ENCODE results near the gene CHRNA7. TPM values are rescaled to one million over a fixed set of nuclear protein-coding genes. Genes with fewer than 3 reads are reported as not detected.

The CHRNA7 gene
- total RNA-seq, 4 donors from 2014 or later = 0.20 to 10.2 (median 4.2) TPM

DNA sequence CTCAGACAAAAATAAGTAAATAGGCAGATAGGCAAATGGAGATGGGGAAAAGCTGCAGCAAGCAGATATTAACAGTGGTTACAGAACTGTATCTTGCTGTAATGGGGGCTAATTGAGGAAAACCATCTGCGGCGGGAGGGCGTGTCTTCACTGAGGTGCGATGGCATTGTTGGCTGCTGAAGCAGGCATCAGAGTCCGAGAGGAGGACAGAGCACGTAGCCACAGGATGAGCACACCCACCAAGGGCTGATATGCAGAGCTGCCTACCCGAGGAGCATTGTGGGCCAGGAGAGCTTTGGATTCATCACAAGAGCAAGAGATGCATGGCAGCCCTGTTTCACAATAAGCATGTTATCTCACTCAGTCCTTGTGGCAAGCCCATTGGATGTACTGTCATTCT, 30.4 kb downstream of the CHRNA7 start:
- no peaks in the 10 kb centered on the region for H3K27me3 ChIP-seq
- in situ Hi-C loops (cut with MboI; ENCODE audit: low pct_ligation_motif_present in 1 of 4, low pct_unique_long_range_greater_than_20kb in 1 of 4, low sequenced_read_pairs in 3 of 4) = no loop called here
- H3K27ac ChIP-seq = no peak overlapping the region
- H3K9me3 ChIP-seq = no peaks in the 10 kb centered on the region
- no peaks in the 10 kb centered on the region for H3K4me1 ChIP-seq
- TF ChIP-seq, protein P1, sequence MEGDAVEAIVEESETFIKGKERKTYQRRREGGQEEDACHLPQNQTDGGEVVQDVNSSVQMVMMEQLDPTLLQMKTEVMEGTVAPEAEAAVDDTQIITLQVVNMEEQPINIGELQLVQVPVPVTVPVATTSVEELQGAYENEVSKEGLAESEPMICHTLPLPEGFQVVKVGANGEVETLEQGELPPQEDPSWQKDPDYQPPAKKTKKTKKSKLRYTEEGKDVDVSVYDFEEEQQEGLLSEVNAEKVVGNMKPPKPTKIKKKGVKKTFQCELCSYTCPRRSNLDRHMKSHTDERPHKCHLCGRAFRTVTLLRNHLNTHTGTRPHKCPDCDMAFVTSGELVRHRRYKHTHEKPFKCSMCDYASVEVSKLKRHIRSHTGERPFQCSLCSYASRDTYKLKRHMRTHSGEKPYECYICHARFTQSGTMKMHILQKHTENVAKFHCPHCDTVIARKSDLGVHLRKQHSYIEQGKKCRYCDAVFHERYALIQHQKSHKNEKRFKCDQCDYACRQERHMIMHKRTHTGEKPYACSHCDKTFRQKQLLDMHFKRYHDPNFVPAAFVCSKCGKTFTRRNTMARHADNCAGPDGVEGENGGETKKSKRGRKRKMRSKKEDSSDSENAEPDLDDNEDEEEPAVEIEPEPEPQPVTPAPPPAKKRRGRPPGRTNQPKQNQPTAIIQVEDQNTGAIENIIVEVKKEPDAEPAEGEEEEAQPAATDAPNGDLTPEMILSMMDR (IDR thresholded peaks at IDR 0.05) = no peak
- no peak for TF ChIP-seq EP300 (IDR thresholded peaks at IDR 0.05; ENCODE audit: low read depth)
- no peak for TF ChIP-seq POLR2AphosphoS5 (IDR thresholded peaks at IDR 0.05)
- no peak for TF ChIP-seq POLR2A (IDR thresholded peaks at IDR 0.05)
- WGBS, 2 donors (ENCODE audit: low coverage in 1 of 2) = 91 to 100% methylated on average over 3 to 7 of the region's 7 CpGs
- H3K36me3 ChIP-seq = no peaks in the 10 kb centered on the region
- intact Hi-C loops (cut with DNase I; ENCODE audit: low total_unique reads) = no loop called here
- no peak for DNase-seq
- H3K4me3 ChIP-seq = no peak overlapping the region

DNA sequence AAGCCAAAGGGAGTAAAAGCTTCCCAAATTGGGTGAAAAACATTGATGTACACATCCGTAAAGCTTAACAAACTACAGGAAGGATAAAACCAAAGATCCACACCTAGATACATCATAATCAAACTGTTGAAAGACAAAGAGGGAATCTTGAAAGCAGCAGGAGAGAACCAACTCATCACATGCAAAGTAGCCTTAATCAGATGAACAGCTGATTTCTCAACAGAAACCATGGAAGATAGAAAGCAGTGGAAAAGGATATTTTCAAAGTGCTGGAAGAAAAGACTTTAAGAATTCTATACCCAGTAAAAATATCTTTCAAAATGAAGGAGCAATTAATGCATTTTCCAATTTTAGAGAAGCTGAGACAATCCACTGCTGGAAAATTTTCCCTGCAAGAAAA, 36.8 kb downstream of the CHRNA7 start:
- Histone ChIP-seq H3K9me3 (peaks cover 15 to 20% of the 10 kb centered on the region in 2 donors), H3K4me1 (no peaks in the 10 kb centered on the region), H3K36me3 (no peaks in the 10 kb centered on the region), H3K4me3 (no peak overlapping the region), H3K27ac (no peak overlapping the region), H3K27me3 (no peaks in the 10 kb centered on the region)
- TF ChIP-seq POLR2AphosphoS5 (IDR thresholded peaks at IDR 0.05) (no peak), POLR2A (IDR thresholded peaks at IDR 0.05) (no peak), EP300 (IDR thresholded peaks at IDR 0.05; ENCODE audit: low read depth) (no peak)
- TF ChIP-seq, protein P1 (IDR thresholded peaks at IDR 0.05) = no peak
- intact Hi-C loops (cut with DNase I; ENCODE audit: low total_unique reads) = loop anchor here (5.0 kb wide), 1 partner anchor 1675 kb away; no protein-coding TSS in a partner anchor
- WGBS, 2 donors (ENCODE audit: low coverage in 1 of 2) = 95 to 100% methylated on average over 1 of the region's 1 CpG
- in situ Hi-C loops (cut with MboI; ENCODE audit: low pct_ligation_motif_present in 1 of 4, low pct_unique_long_range_greater_than_20kb in 1 of 4, low sequenced_read_pairs in 3 of 4) = no loop called here
- no peak for DNase-seq

DNA sequence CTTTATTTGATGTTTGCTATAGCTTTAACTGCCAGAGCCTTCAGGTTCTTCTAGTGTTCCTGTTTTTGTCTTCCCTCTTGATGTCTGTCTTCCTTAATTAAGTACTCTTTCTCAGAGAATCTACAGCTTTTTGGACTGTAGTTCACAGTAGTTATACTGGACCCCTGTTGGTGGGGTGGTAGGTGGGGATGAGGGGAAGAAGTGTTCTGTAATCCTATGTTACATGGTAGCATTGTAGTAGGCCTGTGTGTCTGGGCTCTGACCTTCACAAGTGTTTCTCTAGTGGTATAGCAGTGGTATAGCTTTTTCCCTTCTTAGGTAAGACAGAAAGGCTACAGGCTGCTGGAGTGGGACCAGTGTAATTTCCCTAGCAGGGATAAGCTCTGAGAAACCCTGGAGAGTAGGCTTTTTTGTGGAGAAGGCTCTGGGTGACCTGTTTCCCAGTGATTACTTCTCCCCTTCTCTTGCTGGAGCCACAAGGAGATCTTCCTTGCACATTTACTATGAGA, 59.6 kb downstream of the CHRNA7 start:
- Histone ChIP-seq H3K9me3 (peaks cover 0 to 4% of the 10 kb centered on the region in 2 donors), H3K27ac (no peak overlapping the region), H3K4me3 (no peak overlapping the region), H3K4me1 (no peaks in the 10 kb centered on the region), H3K36me3 (no peaks in the 10 kb centered on the region), H3K27me3 (no peaks in the 10 kb centered on the region)
- intact Hi-C loops (cut with DNase I; ENCODE audit: low total_unique reads) (loop anchor here (2.0 kb wide), 1 partner anchor 69 kb away; no protein-coding TSS in a partner anchor), in situ Hi-C loops (cut with MboI; ENCODE audit: low pct_ligation_motif_present in 1 of 4, low pct_unique_long_range_greater_than_20kb in 1 of 4, low sequenced_read_pairs in 3 of 4) (no loop called here)
- TF ChIP-seq POLR2A (IDR thresholded peaks at IDR 0.05) (no peak), POLR2AphosphoS5 (IDR thresholded peaks at IDR 0.05) (no peak), EP300 (IDR thresholded peaks at IDR 0.05; ENCODE audit: low read depth) (no peak)
- TF ChIP-seq, protein P1 (IDR thresholded peaks at IDR 0.05) = no peak
- no peak for DNase-seq

DNA sequence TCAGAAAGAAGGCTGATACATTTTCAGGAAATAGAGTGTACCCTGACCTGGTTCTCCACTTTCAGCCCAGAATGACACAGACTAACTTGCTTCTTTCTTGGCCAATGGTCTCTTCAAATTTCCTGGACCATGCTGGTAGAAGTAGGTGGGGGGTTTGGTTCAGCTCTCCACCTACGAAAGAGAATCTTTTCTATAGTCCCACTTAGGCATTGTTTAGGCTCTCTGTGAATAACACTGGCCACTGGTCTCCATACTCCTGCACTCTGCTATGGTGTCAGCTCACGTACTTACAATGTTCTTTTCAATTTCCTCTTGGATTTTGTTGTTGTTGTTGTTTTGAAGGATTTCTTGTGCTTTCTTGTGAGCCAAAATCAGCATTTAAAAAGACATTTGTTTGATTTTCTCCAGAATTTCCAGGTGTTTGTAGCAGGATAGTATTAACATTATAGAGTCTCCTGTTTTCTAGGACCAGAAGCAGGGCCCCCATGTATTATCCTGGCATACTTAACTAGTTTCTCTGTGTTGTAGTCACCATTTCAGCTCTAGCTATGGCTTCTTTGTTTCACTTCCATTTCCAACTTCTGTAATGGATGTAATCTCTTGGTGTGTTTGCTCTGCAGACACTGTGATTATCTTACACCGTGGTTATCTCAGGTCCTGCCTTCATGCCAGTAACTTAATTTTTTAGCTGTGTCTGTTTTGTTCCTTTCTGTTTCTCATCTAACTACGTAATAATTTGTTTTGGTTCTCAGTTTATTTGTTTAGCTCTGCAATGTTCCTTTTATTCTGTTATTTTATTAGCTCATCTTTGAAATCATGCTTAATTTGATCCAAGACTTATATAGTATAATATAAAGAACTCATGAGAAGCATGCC, 61.4 kb downstream of the CHRNA7 start:
- peaks cover 0 to 4% of the 10 kb centered on the region in 2 donors for H3K9me3 ChIP-seq
- intact Hi-C loops (cut with DNase I; ENCODE audit: low total_unique reads) = no loop called here
- no peak for DNase-seq
- no peak overlapping the region for H3K27ac ChIP-seq
- TF ChIP-seq POLR2A (IDR thresholded peaks at IDR 0.05) (no peak), POLR2AphosphoS5 (IDR thresholded peaks at IDR 0.05) (no peak), EP300 (IDR thresholded peaks at IDR 0.05; ENCODE audit: low read depth) (no peak)
- TF ChIP-seq, protein P1 (IDR thresholded peaks at IDR 0.05) = no peak
- H3K36me3 ChIP-seq = no peaks in the 10 kb centered on the region
- WGBS, 2 donors (ENCODE audit: low coverage in 1 of 2) = 55 to 66% methylated on average over 4 of the region's 4 CpGs
- no peaks in the 10 kb centered on the region for H3K27me3 ChIP-seq
- no peak overlapping the region for H3K4me3 ChIP-seq
- no peaks in the 10 kb centered on the region for H3K4me1 ChIP-seq
- in situ Hi-C loops (cut with MboI; ENCODE audit: low pct_ligation_motif_present in 1 of 4, low pct_unique_long_range_greater_than_20kb in 1 of 4, low sequenced_read_pairs in 3 of 4) = no loop called here
